ENCODE data around the gene OPCML.

The OPCML gene

GRCh38 chr11:132475026-132475425 is 1057.3 kb downstream of the OPCML start:
- DNase-seq (ENCODE audit: low read depth in 1 of 2, low spot score in 1 of 2): no peak
- no peak for TF ChIP-seq JUND (IDR thresholded peaks at IDR 0.05; ENCODE audit: low read depth)

GRCh38 chr11:132472411-132473172 is 1059.7 kb downstream of the OPCML start:
- TF ChIP-seq JUND (IDR thresholded peaks at IDR 0.05; ENCODE audit: low read depth): no peak
- no peak for DNase-seq (ENCODE audit: low read depth in 1 of 2, low spot score in 1 of 2)
- in situ Hi-C loops (cut with HindIII; ENCODE audit: low pct_unique_long_range_greater_than_20kb, low sequenced_read_pairs): no loop called here

More at GRCh38 chr11:132475026-132475425, 1057.3 kb downstream of the OPCML start:
- in situ Hi-C loops (cut with HindIII; ENCODE audit: low pct_unique_long_range_greater_than_20kb, low sequenced_read_pairs): no loop called here

- in situ Hi-C loops (cut with HindIII; ENCODE audit: low pct_unique_long_range_greater_than_20kb, low sequenced_read_pairs): no loop called here
- no peak for DNase-seq (ENCODE audit: low read depth in 1 of 2, low spot score in 1 of 2)
- TF ChIP-seq JUND (IDR thresholded peaks at IDR 0.05; ENCODE audit: low read depth): no peak
Measured at GRCh38 chr11:132471466-132471865, 1060.8 kb downstream of the OPCML start.

- DNase-seq (ENCODE audit: low read depth in 1 of 2, low spot score in 1 of 2): no peak
- no peak for TF ChIP-seq JUND (IDR thresholded peaks at IDR 0.05; ENCODE audit: low read depth)
- in situ Hi-C loops (cut with HindIII; ENCODE audit: low pct_unique_long_range_greater_than_20kb, low sequenced_read_pairs): no loop called here
Measured at GRCh38 chr11:132466983-132467382, 1065.3 kb downstream of the OPCML start.

GRCh38 chr11:132464939-132465338 is 1067.4 kb downstream of the OPCML start:
- in situ Hi-C loops (cut with HindIII; ENCODE audit: low pct_unique_long_range_greater_than_20kb, low sequenced_read_pairs): no loop called here
- no peak for DNase-seq (ENCODE audit: low read depth in 1 of 2, low spot score in 1 of 2)
- TF ChIP-seq JUND (IDR thresholded peaks at IDR 0.05; ENCODE audit: low read depth): no peak

GRCh38 chr11:132464003-132464342 is 1068.3 kb downstream of the OPCML start:
- in situ Hi-C loops (cut with HindIII; ENCODE audit: low pct_unique_long_range_greater_than_20kb, low sequenced_read_pairs): no loop called here
- no peak for DNase-seq (ENCODE audit: low read depth in 1 of 2, low spot score in 1 of 2)
- no peak for TF ChIP-seq JUND (IDR thresholded peaks at IDR 0.05; ENCODE audit: low read depth)

- TF ChIP-seq JUND (IDR thresholded peaks at IDR 0.05; ENCODE audit: low read depth): no peak
- in situ Hi-C loops (cut with HindIII; ENCODE audit: low pct_unique_long_range_greater_than_20kb, low sequenced_read_pairs): no loop called here
- DNase-seq (ENCODE audit: low read depth in 1 of 2, low spot score in 1 of 2): no peak
Measured at GRCh38 chr11:132463295-132464002, 1068.9 kb downstream of the OPCML start.

- no peak for TF ChIP-seq JUND (IDR thresholded peaks at IDR 0.05; ENCODE audit: low read depth)
- no peak for DNase-seq (ENCODE audit: low read depth in 1 of 2, low spot score in 1 of 2)
- in situ Hi-C loops (cut with HindIII; ENCODE audit: low pct_unique_long_range_greater_than_20kb, low sequenced_read_pairs): no loop called here
Measured at GRCh38 chr11:132459736-132460135, 1072.6 kb downstream of the OPCML start.

GRCh38 chr11:132457445-132457844 is 1074.9 kb downstream of the OPCML start:
- no peak for TF ChIP-seq JUND (IDR thresholded peaks at IDR 0.05; ENCODE audit: low read depth)
- no peak for DNase-seq (ENCODE audit: low read depth in 1 of 2, low spot score in 1 of 2)
- in situ Hi-C loops (cut with HindIII; ENCODE audit: low pct_unique_long_range_greater_than_20kb, low sequenced_read_pairs): no loop called here

- in situ Hi-C loops (cut with HindIII; ENCODE audit: low pct_unique_long_range_greater_than_20kb, low sequenced_read_pairs): no loop called here
- DNase-seq (ENCODE audit: low read depth in 1 of 2, low spot score in 1 of 2): no peak
- no peak for TF ChIP-seq JUND (IDR thresholded peaks at IDR 0.05; ENCODE audit: low read depth)
Measured at GRCh38 chr11:132456751-132457328, 1075.5 kb downstream of the OPCML start.

- in situ Hi-C loops (cut with HindIII; ENCODE audit: low pct_unique_long_range_greater_than_20kb, low sequenced_read_pairs): no loop called here
- DNase-seq (ENCODE audit: low read depth in 1 of 2, low spot score in 1 of 2): no peak
- no peak for TF ChIP-seq JUND (IDR thresholded peaks at IDR 0.05; ENCODE audit: low read depth)
Measured at GRCh38 chr11:132455044-132455443, 1077.3 kb downstream of the OPCML start.

- no peak for DNase-seq (ENCODE audit: low read depth in 1 of 2, low spot score in 1 of 2)
- TF ChIP-seq JUND (IDR thresholded peaks at IDR 0.05; ENCODE audit: low read depth): no peak
- in situ Hi-C loops (cut with HindIII; ENCODE audit: low pct_unique_long_range_greater_than_20kb, low sequenced_read_pairs): no loop called here
Measured at GRCh38 chr11:132453406-132453805, 1078.9 kb downstream of the OPCML start.

GRCh38 chr11:132452616-132453015 is 1079.7 kb downstream of the OPCML start:
- in situ Hi-C loops (cut with HindIII; ENCODE audit: low pct_unique_long_range_greater_than_20kb, low sequenced_read_pairs): no loop called here
- no peak for DNase-seq (ENCODE audit: low read depth in 1 of 2, low spot score in 1 of 2)
- TF ChIP-seq JUND (IDR thresholded peaks at IDR 0.05; ENCODE audit: low read depth): no peak
